Calu3 (cell line): ENCODE data around the gene LRRC56. TPM values are rescaled to one million over a fixed set of nuclear protein-coding genes. Genes with fewer than 3 reads are reported as not detected.
"Not testable (repeated sequence)": the region's sequence is repeated elsewhere in the genome, so short reads cannot be mapped to it uniquely, and the experiment has no call there.

Source experiments
- BruUV-seq: library from RNA; stranded (reverse); fragments of 400-500 nt; replicated peaks from 2 replicates; lab custom pipeline; 2021; lab: Mats Ljungman, UMichigan
- CTCF ChIA-PET: fragments of 300-600 bp; sonication (Branson Sonifier 250); formaldehyde crosslinking; loops from one replicate; lab custom pipeline; 2022; ENCODE audit warnings: antibody characterized with exemption; lab: Charles Lee
- DNase-seq: peaks from one replicate; pipeline ENCODE4 v3.0.0; 2022
- H3K27ac Mint-ChIP-seq: one replicate; pipeline ENCODE4 v1.8.0; 2022; ENCODE audit warnings: mixed read lengths; ENCODE audit not compliant: unreplicated experiment
- H3K27me3 Mint-ChIP-seq: one replicate; pipeline ENCODE4 v1.8.0; 2022; ENCODE audit warnings: mixed read lengths; ENCODE audit not compliant: unreplicated experiment
- H3K36me3 Mint-ChIP-seq: one replicate; pipeline ENCODE4 v1.8.0; 2022; ENCODE audit warnings: mild to moderate bottlenecking, moderate library complexity, mixed read lengths; ENCODE audit not compliant: insufficient read depth, unreplicated experiment
- H3K4me1 Mint-ChIP-seq: one replicate; pipeline ENCODE4 v1.8.0; 2022; ENCODE audit warnings: mild to moderate bottlenecking, low read depth, mixed read lengths; ENCODE audit not compliant: unreplicated experiment
- H3K4me3 Mint-ChIP-seq: one replicate; pipeline ENCODE4 v1.8.0; 2022; ENCODE audit warnings: mild to moderate bottlenecking, low read depth, moderate library complexity, mixed read lengths; ENCODE audit not compliant: unreplicated experiment
- H3K9me3 Mint-ChIP-seq: one replicate; pipeline ENCODE4 v1.8.0; 2022; ENCODE audit warnings: low read depth, mixed read lengths; ENCODE audit not compliant: unreplicated experiment
- intact Hi-C: fragments of 100-400 bp; cut with micrococcal nuclease; formaldehyde crosslinking; loops from one replicate; pipeline ENCODE4 v1.10.0; 2022; ENCODE audit not compliant: unreplicated experiment
- total RNA-seq: library from RNA; stranded (reverse); gene quantifications from 2 replicates; pipeline ENCODE4 v1.2.3, GENCODE V29; 2022
- TF ChIP-seq, protein P1 (sequence below): fragments of 200-600 bp; IDR thresholded peaks from one replicate; pipeline ENCODE4 v1.8.0; 2022; ENCODE audit warnings: antibody characterized with exemption; ENCODE audit not compliant: unreplicated experiment

LRRC56 gene
- total RNA-seq, 1 experiment from 2014 or later = 2.6 TPM

DNA sequence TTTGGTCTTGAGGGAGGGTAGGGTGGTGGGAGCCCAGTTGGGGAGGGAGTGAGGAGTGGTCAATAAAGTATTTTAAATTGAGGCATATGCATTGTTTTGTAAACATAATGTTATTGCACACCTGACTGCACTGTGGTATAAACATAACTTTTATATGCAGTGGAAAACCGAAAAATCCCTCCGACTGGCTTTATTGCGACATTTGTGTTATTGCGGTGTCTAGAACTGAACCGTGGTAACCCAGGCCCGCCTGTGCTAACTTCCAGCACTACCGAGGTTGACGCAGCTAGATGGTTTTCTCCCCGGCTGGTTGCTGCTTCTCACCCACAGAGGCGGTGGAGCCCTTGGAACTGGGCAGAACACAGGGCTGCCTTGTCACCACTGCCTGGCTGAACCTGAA, 22.7 kb upstream of the LRRC56 start:
- intact Hi-C loops = loop anchor here (5.0 to 10.0 kb wide), 2 partner anchors 157 to 310 kb away; partner anchors contain the start of genes BET1L and RIC8A
- CTCF ChIA-PET = no interaction called here
- Mint-ChIP-seq H3K36me3 (peaks cover 27% of the 10 kb centered on the region), H3K4me3 (no peak overlapping the region), H3K27ac (no peak overlapping the region), H3K9me3 (no peaks in the 10 kb centered on the region), H3K27me3 (no peaks in the 10 kb centered on the region), H3K4me1 (no peaks in the 10 kb centered on the region)
- DNase-seq = no peak
- BruUV-seq = no TSS peak
- TF ChIP-seq, protein P1, sequence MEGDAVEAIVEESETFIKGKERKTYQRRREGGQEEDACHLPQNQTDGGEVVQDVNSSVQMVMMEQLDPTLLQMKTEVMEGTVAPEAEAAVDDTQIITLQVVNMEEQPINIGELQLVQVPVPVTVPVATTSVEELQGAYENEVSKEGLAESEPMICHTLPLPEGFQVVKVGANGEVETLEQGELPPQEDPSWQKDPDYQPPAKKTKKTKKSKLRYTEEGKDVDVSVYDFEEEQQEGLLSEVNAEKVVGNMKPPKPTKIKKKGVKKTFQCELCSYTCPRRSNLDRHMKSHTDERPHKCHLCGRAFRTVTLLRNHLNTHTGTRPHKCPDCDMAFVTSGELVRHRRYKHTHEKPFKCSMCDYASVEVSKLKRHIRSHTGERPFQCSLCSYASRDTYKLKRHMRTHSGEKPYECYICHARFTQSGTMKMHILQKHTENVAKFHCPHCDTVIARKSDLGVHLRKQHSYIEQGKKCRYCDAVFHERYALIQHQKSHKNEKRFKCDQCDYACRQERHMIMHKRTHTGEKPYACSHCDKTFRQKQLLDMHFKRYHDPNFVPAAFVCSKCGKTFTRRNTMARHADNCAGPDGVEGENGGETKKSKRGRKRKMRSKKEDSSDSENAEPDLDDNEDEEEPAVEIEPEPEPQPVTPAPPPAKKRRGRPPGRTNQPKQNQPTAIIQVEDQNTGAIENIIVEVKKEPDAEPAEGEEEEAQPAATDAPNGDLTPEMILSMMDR = no peak

DNA sequence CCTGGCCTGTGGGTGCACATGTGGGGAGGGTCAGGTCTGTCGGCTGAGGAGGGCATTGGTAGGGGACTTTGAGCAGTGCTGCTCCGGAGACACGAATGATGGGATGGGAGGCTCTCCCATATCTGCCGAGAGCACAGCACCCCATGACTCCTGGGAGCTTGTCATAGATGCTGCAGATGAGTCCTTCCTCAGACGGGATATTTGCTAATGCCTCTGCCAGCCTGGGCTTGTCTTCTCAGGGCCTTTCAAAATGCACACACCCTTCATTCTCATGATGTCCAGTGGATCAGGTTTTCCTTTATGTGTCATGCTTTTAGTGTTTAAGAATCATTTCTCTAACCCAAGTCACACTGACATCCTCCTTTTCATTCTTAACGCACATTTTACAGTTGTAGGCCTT, 22.2 kb upstream of the LRRC56 start:
- no peak for DNase-seq
- Mint-ChIP-seq H3K9me3 (no peaks in the 10 kb centered on the region), H3K4me1 (no peaks in the 10 kb centered on the region), H3K36me3 (peaks cover 27% of the 10 kb centered on the region), H3K27ac (no peak overlapping the region), H3K27me3 (no peaks in the 10 kb centered on the region), H3K4me3 (no peak overlapping the region)
- BruUV-seq = no TSS peak
- CTCF ChIA-PET = no interaction called here
- intact Hi-C loops = loop anchor here (5.0 to 10.0 kb wide), 2 partner anchors 158 to 310 kb away; partner anchors contain the start of genes BET1L and RIC8A
- TF ChIP-seq, protein P1 = no peak

GRCh38 chr11:516400-516799, 20.9 kb upstream of the LRRC56 start:
- no peaks in the 10 kb centered on the region for H3K9me3 Mint-ChIP-seq
- H3K4me1 Mint-ChIP-seq = no peaks in the 10 kb centered on the region
- no TSS peak for BruUV-seq
- H3K4me3 Mint-ChIP-seq = no peak overlapping the region
- H3K27ac Mint-ChIP-seq = no peak overlapping the region
- CTCF ChIA-PET = no interaction called here
- peaks cover 27% of the 10 kb centered on the region for H3K36me3 Mint-ChIP-seq
- TF ChIP-seq, protein P1 = no peak
- no peak for DNase-seq
- intact Hi-C loops = loop anchor here (5.0 to 10.0 kb wide), 2 partner anchors 159 to 312 kb away; partner anchors contain the start of genes BET1L and RIC8A
- no peaks in the 10 kb centered on the region for H3K27me3 Mint-ChIP-seq

GRCh38 chr11:516918-517685, 20.2 kb upstream of the LRRC56 start:
- H3K36me3 Mint-ChIP-seq = peaks cover 27% of the 10 kb centered on the region
- H3K9me3 Mint-ChIP-seq, H3K4me3 Mint-ChIP-seq, BruUV-seq, DNase-seq, CTCF ChIA-PET, H3K27me3 Mint-ChIP-seq, H3K4me1 Mint-ChIP-seq, H3K27ac Mint-ChIP-seq: not testable (repeated sequence)
- intact Hi-C loops = loop anchor here (5.0 to 10.0 kb wide), 2 partner anchors 160 to 312 kb away; partner anchors contain the start of genes BET1L and RIC8A
